ENCODE data around the gene DENND2D.

The DENND2D gene

DNA sequence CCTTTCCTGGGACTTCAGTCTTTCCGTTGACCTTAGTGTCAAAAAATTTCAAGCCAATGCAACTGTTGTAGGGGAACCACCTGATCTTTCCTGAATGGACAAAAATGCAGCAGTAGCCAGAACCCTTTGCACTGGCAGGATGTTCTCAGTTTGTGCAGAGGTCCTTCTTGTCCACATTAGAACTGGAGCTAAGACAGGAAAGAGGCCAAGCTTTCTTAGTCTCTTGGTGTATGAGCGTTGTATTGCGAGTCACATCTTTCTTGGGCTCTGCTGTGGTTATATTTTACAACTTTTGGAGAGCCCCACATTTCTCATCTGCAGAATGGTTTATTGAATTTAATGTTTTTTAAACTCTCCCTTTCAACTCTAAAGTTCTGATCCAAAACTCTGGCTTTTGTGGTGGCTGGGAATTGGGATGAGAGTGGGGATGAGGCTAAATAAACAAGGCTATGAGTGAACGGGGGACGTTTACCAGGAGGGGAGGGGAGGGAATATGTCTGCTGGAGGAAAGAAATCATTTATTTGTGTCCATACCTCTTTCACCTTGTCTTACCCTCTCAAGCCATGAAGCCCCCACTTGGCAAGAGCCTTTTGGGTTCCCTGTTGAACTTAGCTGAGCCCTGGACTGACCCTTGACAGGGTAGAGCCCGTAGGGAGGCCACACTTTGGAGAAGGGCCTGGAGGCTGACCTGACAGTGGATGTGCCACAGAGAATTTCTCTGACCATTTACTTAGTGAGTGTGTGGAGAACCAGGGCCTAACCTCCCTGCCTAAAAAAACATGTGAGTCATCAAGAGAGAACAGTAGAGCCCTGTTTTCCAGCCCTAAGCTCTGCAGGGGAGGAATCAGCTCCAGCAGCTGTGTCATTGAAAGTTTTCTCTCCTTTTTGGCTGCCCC is 27.7 kb upstream of the DENND2D start:
- peak overlapping the region; percentile 98 for H3K27ac Mint-ChIP-seq (ENCODE audit: low read depth)
- DNase-seq (ENCODE audit: low spot score in 2 of 2) (no peak), ATAC-seq (replicated peaks; ENCODE audit: extremely low read depth, poor library complexity, severe bottlenecking) (no peak)
- no peaks in the 10 kb centered on the region for H3K27me3 Mint-ChIP-seq
- peaks cover 66% of the 10 kb centered on the region for H3K4me1 Mint-ChIP-seq
- H3K9me3 Mint-ChIP-seq = peaks cover 5% of the 10 kb centered on the region
- H3K36me3 Mint-ChIP-seq (ENCODE audit: insufficient read depth) = peaks cover 12% of the 10 kb centered on the region
- H3K4me3 Mint-ChIP-seq = peak overlapping the region; percentile 60

DNA sequence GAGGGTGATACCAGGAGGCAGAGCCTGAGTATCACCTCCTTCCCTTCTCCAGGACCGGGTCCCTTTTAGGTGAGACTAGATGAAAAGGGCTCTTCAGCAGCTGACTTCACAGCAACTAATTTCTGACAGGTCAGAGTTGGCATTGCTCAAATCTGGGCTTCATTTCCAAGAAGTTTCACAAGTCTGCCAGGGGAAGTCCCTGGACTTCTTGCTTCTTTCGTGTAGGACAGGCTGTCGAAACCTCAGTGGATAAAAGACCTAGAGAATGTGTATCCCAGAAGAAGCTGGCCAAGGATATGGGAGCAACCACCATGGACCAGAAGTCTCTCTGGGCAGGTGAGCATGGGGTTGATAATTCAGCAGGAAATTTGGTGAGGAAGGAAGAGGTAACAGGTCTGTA is 27.0 kb upstream of the DENND2D start, which contains the start of gene CHI3L2:
Gene CHI3L2, plus strand, starts transcription at position 280 of the 400 bp plus-strand sequence. Its CDS starts 17 bp downstream, at position 297.
- Mint-ChIP-seq H3K36me3 (ENCODE audit: insufficient read depth) (peaks cover 13% of the 10 kb centered on the region), H3K27me3 (no peaks in the 10 kb centered on the region), H3K4me3 (peak within 1 kb of the TSS; percentile 60), H3K27ac (ENCODE audit: low read depth) (peak within 1 kb of the TSS; percentile 98), H3K4me1 (peaks cover 73% of the 10 kb centered on the region), H3K9me3 (peaks cover 5% of the 10 kb centered on the region)
- DNase-seq (ENCODE audit: low spot score in 2 of 2) (no peak), ATAC-seq (replicated peaks; ENCODE audit: extremely low read depth, poor library complexity, severe bottlenecking) (no peak)

GRCh38 chr1:111225717-111226400 is 25.4 kb upstream of the DENND2D start:
- no peak for DNase-seq (ENCODE audit: low spot score in 2 of 2)
- Mint-ChIP-seq H3K4me3 (peak overlapping the region; percentile 60), H3K9me3 (peaks cover 5% of the 10 kb centered on the region), H3K27ac (ENCODE audit: low read depth) (peak overlapping the region; percentile 98), H3K36me3 (ENCODE audit: insufficient read depth) (peaks cover 20% of the 10 kb centered on the region), H3K4me1 (peaks cover 83% of the 10 kb centered on the region), H3K27me3 (no peaks in the 10 kb centered on the region)
- ATAC-seq (replicated peaks; ENCODE audit: extremely low read depth, poor library complexity, severe bottlenecking) = peak; percentile 55

DNA sequence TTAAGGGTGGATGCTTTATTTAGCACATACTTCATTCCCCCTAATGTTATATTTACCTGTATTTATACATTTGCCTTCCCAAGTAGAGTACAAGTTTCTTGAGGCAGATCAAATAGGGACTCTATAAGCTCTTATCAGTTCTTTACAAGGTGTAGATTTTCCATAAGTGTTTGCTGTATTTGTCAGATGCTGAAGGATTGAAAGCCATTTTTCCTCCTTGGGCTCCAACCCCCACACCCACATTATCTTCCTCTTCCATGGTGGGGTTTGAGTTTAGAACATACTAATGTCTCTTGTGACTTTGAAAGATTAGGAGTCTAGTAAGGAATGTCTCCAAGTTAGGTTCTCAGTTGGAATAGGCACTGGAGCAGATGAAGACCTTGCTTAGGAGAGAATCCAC is 24.6 kb upstream of the DENND2D start:
- Mint-ChIP-seq H3K27me3 (no peaks in the 10 kb centered on the region), H3K4me1 (peaks cover 85% of the 10 kb centered on the region), H3K4me3 (peak overlapping the region; percentile 60), H3K9me3 (peaks cover 5% of the 10 kb centered on the region), H3K36me3 (ENCODE audit: insufficient read depth) (peaks cover 20% of the 10 kb centered on the region), H3K27ac (ENCODE audit: low read depth) (peak overlapping the region; percentile 98)
- ATAC-seq (replicated peaks; ENCODE audit: extremely low read depth, poor library complexity, severe bottlenecking) = no peak
- no peak for DNase-seq (ENCODE audit: low spot score in 2 of 2)

DNA sequence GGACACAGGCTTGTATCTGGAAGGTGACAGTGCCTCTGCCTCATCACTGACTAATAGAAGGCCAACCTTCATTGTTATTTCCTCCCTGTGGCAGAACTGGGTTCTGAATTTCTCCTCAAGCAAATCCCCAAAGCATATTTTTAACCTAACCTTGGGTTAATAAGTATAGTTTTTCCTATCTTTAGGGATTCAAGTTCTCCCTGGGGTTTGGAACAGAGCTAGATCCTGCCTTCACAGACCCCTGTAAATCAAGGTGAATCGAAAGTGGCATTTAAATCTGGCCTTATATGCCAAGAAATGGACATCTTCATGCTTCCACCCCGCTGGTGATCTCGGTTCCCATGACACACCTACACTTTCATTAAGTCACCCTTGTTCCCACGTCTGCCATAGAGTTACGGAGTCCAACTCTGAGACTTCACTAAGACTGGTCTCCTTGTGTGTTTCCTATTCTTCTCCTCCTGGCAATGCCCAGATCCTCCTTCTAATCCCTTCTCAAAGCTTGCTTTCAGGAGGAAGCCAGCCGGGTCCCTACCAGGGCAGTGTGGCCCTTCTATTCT is 22.8 kb upstream of the DENND2D start:
- H3K4me1 Mint-ChIP-seq = peaks cover 94% of the 10 kb centered on the region
- H3K27ac Mint-ChIP-seq (ENCODE audit: low read depth) = peak overlapping the region; percentile 100
- H3K4me3 Mint-ChIP-seq = peak overlapping the region; percentile 72
- peaks cover 1% of the 10 kb centered on the region for H3K9me3 Mint-ChIP-seq
- DNase-seq (ENCODE audit: low spot score in 2 of 2) (no peak), ATAC-seq (replicated peaks; ENCODE audit: extremely low read depth, poor library complexity, severe bottlenecking) (no peak)
- peaks cover 20% of the 10 kb centered on the region for H3K36me3 Mint-ChIP-seq (ENCODE audit: insufficient read depth)
- no peaks in the 10 kb centered on the region for H3K27me3 Mint-ChIP-seq

- H3K4me3 Mint-ChIP-seq = peak overlapping the region; percentile 72
- no peaks in the 10 kb centered on the region for H3K27me3 Mint-ChIP-seq
- DNase-seq (ENCODE audit: low spot score in 2 of 2) (peak; percentile 50 to 75), ATAC-seq (replicated peaks; ENCODE audit: extremely low read depth, poor library complexity, severe bottlenecking) (no peak)
- H3K36me3 Mint-ChIP-seq (ENCODE audit: insufficient read depth) = peaks cover 21% of the 10 kb centered on the region
- H3K9me3 Mint-ChIP-seq = peaks cover 5% of the 10 kb centered on the region
- H3K4me1 Mint-ChIP-seq = peaks cover 94% of the 10 kb centered on the region
- peak overlapping the region; percentile 100 for H3K27ac Mint-ChIP-seq (ENCODE audit: low read depth)
Observed at GRCh38 chr1:111222308-111223125, 22.1 kb upstream of the DENND2D start.

- peaks cover 5% of the 10 kb centered on the region for H3K9me3 Mint-ChIP-seq
- H3K36me3 Mint-ChIP-seq (ENCODE audit: insufficient read depth) = peaks cover 20% of the 10 kb centered on the region
- peak in 1 of 2 donors; percentile 45 for DNase-seq (ENCODE audit: low spot score in 2 of 2)
- H3K4me3 Mint-ChIP-seq = peak overlapping the region; percentile 72
- H3K4me1 Mint-ChIP-seq = peaks cover 94% of the 10 kb centered on the region
- peak overlapping the region; percentile 100 for H3K27ac Mint-ChIP-seq (ENCODE audit: low read depth)
- H3K27me3 Mint-ChIP-seq = no peaks in the 10 kb centered on the region
- ATAC-seq (replicated peaks; ENCODE audit: extremely low read depth, poor library complexity, severe bottlenecking) = peak; percentile 30
Observed at GRCh38 chr1:111221633-111222291, 21.3 kb upstream of the DENND2D start.

- peak overlapping the region; percentile 72 for H3K4me3 Mint-ChIP-seq
- peaks cover under 1% of the 10 kb centered on the region for H3K27me3 Mint-ChIP-seq
- H3K36me3 Mint-ChIP-seq (ENCODE audit: insufficient read depth) = peaks cover 22% of the 10 kb centered on the region
- H3K27ac Mint-ChIP-seq (ENCODE audit: low read depth) = peak overlapping the region; percentile 100
- no peak for ATAC-seq (replicated peaks; ENCODE audit: extremely low read depth, poor library complexity, severe bottlenecking)
- no peak for DNase-seq (ENCODE audit: low spot score in 2 of 2)
- peaks cover 94% of the 10 kb centered on the region for H3K4me1 Mint-ChIP-seq
- peaks cover 5% of the 10 kb centered on the region for H3K9me3 Mint-ChIP-seq
Observed at GRCh38 chr1:111221276-111221632, 20.8 kb upstream of the DENND2D start.

DNA sequence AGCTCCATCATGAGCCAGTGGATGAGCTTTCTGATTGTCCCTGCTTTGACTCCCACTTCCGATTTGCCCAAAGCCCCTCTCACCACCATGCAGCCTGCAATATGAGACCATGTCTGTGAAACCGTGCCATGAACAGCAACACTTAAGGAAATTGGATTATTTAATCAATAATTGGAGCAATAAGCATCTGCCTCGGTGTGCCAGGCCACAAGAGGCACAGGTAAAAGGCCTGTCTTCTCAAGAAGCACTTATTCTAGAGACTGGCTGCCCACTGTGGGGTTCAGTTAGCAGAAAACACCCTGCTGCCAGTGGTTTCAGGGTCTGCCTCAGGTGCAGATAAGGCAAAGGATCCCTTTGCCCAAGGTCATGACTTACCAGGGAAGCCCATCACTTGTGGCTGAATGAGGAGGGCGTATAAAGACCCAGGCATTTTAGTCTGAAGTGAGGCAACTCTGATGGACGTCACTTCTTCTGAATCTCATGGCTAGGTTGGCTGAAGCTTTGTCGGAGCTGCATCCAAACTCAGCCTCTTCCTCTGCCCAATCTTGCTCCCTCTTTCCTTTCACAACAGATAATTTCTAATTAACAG is 19.9 kb upstream of the DENND2D start:
- Mint-ChIP-seq H3K27ac (ENCODE audit: low read depth) (peak overlapping the region; percentile 100), H3K27me3 (peaks cover 10% of the 10 kb centered on the region), H3K4me3 (peak overlapping the region; percentile 72), H3K4me1 (peaks cover 94% of the 10 kb centered on the region), H3K9me3 (peaks cover 11% of the 10 kb centered on the region), H3K36me3 (ENCODE audit: insufficient read depth) (peaks cover 31% of the 10 kb centered on the region)
- DNase-seq (ENCODE audit: low spot score in 2 of 2) (no peak), ATAC-seq (replicated peaks; ENCODE audit: extremely low read depth, poor library complexity, severe bottlenecking) (no peak)

- no peak for DNase-seq (ENCODE audit: low spot score in 2 of 2)
- Mint-ChIP-seq H3K27me3 (peaks cover 10% of the 10 kb centered on the region), H3K4me1 (peaks cover 95% of the 10 kb centered on the region), H3K36me3 (ENCODE audit: insufficient read depth) (peaks cover 36% of the 10 kb centered on the region), H3K9me3 (peaks cover 11% of the 10 kb centered on the region), H3K27ac (ENCODE audit: low read depth) (peak overlapping the region; percentile 100), H3K4me3 (peak overlapping the region; percentile 72)
- peak; percentile 1 for ATAC-seq (replicated peaks; ENCODE audit: extremely low read depth, poor library complexity, severe bottlenecking)
Observed at GRCh38 chr1:111219557-111220286, 19.3 kb upstream of the DENND2D start.
